ENCODE measurements around the gene KCNS1.

KCNS1 gene

DNA sequence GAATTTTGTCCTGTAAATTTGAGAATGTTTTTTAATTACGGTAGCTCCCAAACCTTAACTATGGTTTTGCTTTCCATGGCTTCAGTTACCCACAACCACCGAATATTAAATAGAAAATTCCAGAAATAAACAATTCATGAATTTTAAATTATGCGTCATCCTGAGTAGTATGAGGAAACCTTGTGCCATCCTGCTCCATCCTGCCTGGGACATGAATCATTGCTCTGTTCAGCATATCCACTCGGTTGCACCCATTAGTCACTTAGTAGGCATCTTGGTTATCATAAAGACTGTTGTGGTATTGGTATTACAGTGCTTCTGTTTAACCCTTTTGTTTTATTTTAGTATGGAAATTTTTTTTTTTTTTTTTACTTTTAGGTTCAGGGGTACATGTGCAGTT lies 39.7 kb downstream of the KCNS1 start:
- no peak overlapping the region for H3K4me3 ChIP-seq (replicated peaks; ENCODE audit: low read depth, low read length)
- DNase-seq (ENCODE audit: low read depth): peak; percentile 89
- TF ChIP-seq, protein P1, sequence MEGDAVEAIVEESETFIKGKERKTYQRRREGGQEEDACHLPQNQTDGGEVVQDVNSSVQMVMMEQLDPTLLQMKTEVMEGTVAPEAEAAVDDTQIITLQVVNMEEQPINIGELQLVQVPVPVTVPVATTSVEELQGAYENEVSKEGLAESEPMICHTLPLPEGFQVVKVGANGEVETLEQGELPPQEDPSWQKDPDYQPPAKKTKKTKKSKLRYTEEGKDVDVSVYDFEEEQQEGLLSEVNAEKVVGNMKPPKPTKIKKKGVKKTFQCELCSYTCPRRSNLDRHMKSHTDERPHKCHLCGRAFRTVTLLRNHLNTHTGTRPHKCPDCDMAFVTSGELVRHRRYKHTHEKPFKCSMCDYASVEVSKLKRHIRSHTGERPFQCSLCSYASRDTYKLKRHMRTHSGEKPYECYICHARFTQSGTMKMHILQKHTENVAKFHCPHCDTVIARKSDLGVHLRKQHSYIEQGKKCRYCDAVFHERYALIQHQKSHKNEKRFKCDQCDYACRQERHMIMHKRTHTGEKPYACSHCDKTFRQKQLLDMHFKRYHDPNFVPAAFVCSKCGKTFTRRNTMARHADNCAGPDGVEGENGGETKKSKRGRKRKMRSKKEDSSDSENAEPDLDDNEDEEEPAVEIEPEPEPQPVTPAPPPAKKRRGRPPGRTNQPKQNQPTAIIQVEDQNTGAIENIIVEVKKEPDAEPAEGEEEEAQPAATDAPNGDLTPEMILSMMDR (IDR thresholded peaks at IDR 0.05; ENCODE audit: low read length, missing control alignments): no peak

DNA sequence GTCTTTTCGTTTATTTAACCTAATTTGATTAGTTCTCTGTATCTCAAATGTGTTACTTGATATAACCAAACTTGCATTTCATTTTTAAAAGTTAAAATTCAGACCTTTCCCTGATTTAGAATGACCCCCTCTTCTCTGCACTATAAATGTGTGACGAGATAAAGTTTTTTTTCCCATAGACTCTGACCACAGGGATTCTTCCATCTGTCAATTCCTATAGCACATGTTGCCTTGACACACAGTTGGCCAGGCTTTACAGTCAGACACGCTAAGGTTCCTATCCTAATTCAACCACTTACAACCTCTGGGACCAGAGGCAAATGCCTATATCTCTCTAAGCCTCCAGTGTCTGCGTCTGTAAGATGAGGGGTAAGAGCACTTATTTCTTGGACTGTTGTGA lies 40.6 kb downstream of the KCNS1 start:
- TF ChIP-seq, protein P1 (IDR thresholded peaks at IDR 0.05; ENCODE audit: low read length, missing control alignments): no peak
- DNase-seq (ENCODE audit: low read depth): no peak
- H3K4me3 ChIP-seq (replicated peaks; ENCODE audit: low read depth, low read length): no peak overlapping the region

- TF ChIP-seq, protein P1 (IDR thresholded peaks at IDR 0.05; ENCODE audit: low read length, missing control alignments): no peak
- H3K4me3 ChIP-seq (replicated peaks; ENCODE audit: low read depth, low read length): no peak overlapping the region
- DNase-seq (ENCODE audit: low read depth): peak; percentile 62
Observed at GRCh38 chr20:45059022-45059728, 41.8 kb downstream of the KCNS1 start.

DNA sequence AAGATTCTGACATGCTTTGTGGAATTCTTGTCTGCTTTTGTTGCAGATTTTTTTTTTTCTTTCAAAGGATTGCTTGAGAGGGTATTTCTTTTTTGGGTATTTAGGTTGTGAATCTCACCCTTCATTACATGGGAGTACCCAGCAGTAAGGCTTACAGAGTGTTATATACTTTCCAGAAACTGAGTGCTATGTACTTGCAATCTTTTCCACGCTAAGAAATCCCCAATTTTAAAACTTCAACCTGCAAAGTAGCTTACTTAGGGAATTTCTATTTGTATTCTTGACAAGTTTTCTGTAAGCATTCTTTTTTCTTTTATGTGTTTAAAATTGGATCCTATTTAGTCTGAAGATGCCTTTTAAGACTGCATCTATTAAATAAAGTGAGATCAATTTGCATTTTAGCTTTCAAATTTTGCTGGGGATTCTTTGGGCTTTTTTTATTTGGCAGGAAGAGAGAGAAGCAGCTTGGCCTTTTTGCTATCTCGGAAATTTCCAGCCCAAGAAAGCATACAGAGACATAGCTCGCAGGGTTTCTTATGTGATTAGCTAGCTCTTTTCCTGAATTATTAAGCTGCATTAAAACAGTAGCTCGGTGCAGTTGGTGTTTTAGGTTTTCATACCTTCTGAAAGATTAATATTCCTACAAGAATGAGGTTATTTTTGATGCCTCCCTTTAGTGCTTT lies 42.6 kb downstream of the KCNS1 start:
- H3K4me3 ChIP-seq (replicated peaks; ENCODE audit: low read depth, low read length): no peak overlapping the region
- TF ChIP-seq, protein P1 (IDR thresholded peaks at IDR 0.05; ENCODE audit: low read length, missing control alignments): no peak
- no peak for DNase-seq (ENCODE audit: low read depth)

DNA sequence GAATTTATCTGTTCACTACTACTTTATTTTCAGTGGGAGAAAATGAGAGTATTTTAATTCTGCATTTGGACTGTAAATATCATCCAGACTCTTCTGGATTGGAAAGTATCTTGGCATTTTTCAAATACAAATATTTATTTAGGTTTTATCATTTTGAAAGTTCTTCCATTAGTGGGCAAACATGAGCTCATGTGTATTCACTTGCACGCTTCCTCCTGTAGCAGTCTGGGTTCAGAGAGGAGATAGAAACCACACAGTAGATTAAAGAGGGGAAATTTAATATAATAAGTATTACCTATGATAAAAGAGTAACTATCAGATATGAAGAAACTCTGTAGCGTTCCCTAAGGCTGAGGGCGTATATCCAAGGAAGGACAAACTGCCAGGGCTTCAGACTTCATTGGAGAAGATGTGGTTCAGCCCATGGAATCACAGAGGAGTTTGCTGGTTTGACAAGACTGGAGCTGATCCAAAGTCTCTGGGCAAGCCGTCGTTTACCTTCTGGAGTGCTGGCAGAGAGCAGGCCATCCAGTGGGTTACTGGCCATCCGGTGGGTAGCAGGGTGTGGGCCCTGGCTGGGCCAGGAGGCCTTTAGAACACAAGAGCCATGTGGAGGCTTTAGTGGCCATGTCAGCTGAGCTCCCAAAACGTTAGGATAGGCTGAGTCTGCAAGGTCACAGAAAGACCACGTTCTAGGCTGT lies 44.3 kb downstream of the KCNS1 start:
- no peak for DNase-seq (ENCODE audit: low read depth)
- TF ChIP-seq, protein P1 (IDR thresholded peaks at IDR 0.05; ENCODE audit: low read length, missing control alignments): no peak
- no peak overlapping the region for H3K4me3 ChIP-seq (replicated peaks; ENCODE audit: low read depth, low read length)

- TF ChIP-seq, protein P1 (IDR thresholded peaks at IDR 0.05; ENCODE audit: low read length, missing control alignments): no peak
- H3K4me3 ChIP-seq (replicated peaks; ENCODE audit: low read depth, low read length): no peak overlapping the region
- DNase-seq (ENCODE audit: low read depth): no peak
Observed at GRCh38 chr20:45055056-45055455, 45.9 kb downstream of the KCNS1 start.

All from fibroblast of pulmonary artery (primary cell).